Measurements from ENCODE around the gene KDM5A. TPM values are rescaled to one million over a fixed set of nuclear protein-coding genes. Genes with fewer than 3 reads are reported as not detected.

Gene KDM5A
- total and polyA plus RNA-seq, 10 of the 15 experiments (the other 5 are each of a cell fraction or from before 2014, with no cell fraction given): 9.0 to 59.9 (median 27.7) TPM

- H3K27me3 ChIP-seq (replicated peaks in 1 of 2; ENCODE audit: control insufficient read depth in 2 of 2, insufficient read depth in 2 of 2, low read length in 1 of 2): no peaks in the 10 kb centered on the region
- no peak for ATAC-seq
- DNase-seq (ENCODE audit: low read depth, low spot score): no peak
- intact Hi-C loops (cut with micrococcal nuclease; ENCODE audit: unreplicated experiment) (no loop called here), in situ Hi-C loops (cut with MboI) (no loop called here)
- FAIRE-seq: no peak
- ChIA-PET CTCF (interaction anchor here (0.5 kb wide), 1 partner anchor 19 kb away, joined by 3 read pairs; no protein-coding TSS in a partner anchor), RAD21 (ENCODE audit: unreplicated experiment) (no interaction called here), SMC1A (ENCODE audit: uncharacterized antibody, unreplicated experiment) (interaction anchor here (0.7 kb wide), 1 partner anchor 9 kb away, joined by 3 read pairs; no protein-coding TSS in a partner anchor), POLR2A (no interaction called here)
- H3K36me3 ChIP-seq (ENCODE audit: control insufficient read depth in 2 of 2, insufficient read depth in 2 of 2, low read length in 1 of 2): peaks cover 2 to 34% of the 10 kb centered on the region in 2 experiments
- H3K4me1 ChIP-seq (ENCODE audit: control insufficient read depth, insufficient read depth, low read length): no peaks in the 10 kb centered on the region
- no peak overlapping the region for H3K27ac ChIP-seq (ENCODE audit: control insufficient read depth, insufficient read depth)
- H3K4me2 ChIP-seq (ENCODE audit: control insufficient read depth, insufficient read depth): no peak overlapping the region
- no peak overlapping the region for H3K4me3 ChIP-seq
- H2AFZ ChIP-seq (ENCODE audit: control insufficient read depth, low read depth, low read length): no peak overlapping the region
- no peaks in the 10 kb centered on the region for H3K9me3 ChIP-seq (replicated peaks; ENCODE audit: control insufficient read depth, insufficient read depth, low read length)
- H3K9ac ChIP-seq (ENCODE audit: control insufficient read depth, insufficient read depth, low read length): no peak overlapping the region
- BruUV-seq (replicated peaks): no TSS peak
- no peaks in the 10 kb centered on the region for H3K79me2 ChIP-seq (ENCODE audit: control insufficient read depth, insufficient read depth, low read length)
- H4K20me1 ChIP-seq (ENCODE audit: control insufficient read depth, insufficient read depth): no peaks in the 10 kb centered on the region
- 95% methylated on average over 6 of the region's 6 CpGs for WGBS (ENCODE audit: insufficient coverage, insufficient replicate concordance, low lambda C conversion rate, missing lambda C conversion rate)
- TF ChIP-seq RELA (IDR thresholded peaks at IDR 0.05; ENCODE audit: borderline replicate concordance, partially characterized antibody) (no peak), CHD2 (IDR thresholded peaks at IDR 0.05; ENCODE audit: borderline replicate concordance, low read depth, low read length) (no peak), ZZZ3 (IDR thresholded peaks at IDR 0.05; ENCODE audit: control insufficient read depth, insufficient read length, low read depth) (no peak), IRF5 (IDR thresholded peaks at IDR 0.05; ENCODE audit: borderline replicate concordance) (no peak), RBBP5 (conservative IDR thresholded peaks at IDR 0.05) (no peak), TCF3 (IDR thresholded peaks at IDR 0.05; ENCODE audit: borderline replicate concordance, insufficient read depth, low read depth, low read length) (no peak), IRF4 (IDR thresholded peaks at IDR 0.05; ENCODE audit: low read depth, low read length) (no peak), HDAC6 (IDR thresholded peaks at IDR 0.05; ENCODE audit: unreplicated experiment) (no peak), BMI1 (IDR thresholded peaks at IDR 0.05; ENCODE audit: borderline replicate concordance) (no peak), CHD4 (IDR thresholded peaks at IDR 0.05) (no peak), NR2C2 (IDR thresholded peaks at IDR 0.05; ENCODE audit: borderline replicate concordance, control insufficient read depth, insufficient read length, low read depth) (no peak), NFIC (IDR thresholded peaks at IDR 0.05; ENCODE audit: low read depth, low read length) (no peak), CBX5 (IDR thresholded peaks at IDR 0.05; ENCODE audit: low read depth) (no peak), SMAD5 (IDR thresholded peaks at IDR 0.05; ENCODE audit: low read depth) (no peak)
- TF ChIP-seq, protein P1, sequence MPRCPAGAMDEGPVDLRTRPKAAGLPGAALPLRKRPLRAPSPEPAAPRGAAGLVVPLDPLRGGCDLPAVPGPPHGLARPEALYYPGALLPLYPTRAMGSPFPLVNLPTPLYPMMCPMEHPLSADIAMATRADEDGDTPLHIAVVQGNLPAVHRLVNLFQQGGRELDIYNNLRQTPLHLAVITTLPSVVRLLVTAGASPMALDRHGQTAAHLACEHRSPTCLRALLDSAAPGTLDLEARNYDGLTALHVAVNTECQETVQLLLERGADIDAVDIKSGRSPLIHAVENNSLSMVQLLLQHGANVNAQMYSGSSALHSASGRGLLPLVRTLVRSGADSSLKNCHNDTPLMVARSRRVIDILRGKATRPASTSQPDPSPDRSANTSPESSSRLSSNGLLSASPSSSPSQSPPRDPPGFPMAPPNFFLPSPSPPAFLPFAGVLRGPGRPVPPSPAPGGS (IDR thresholded peaks at IDR 0.05; ENCODE audit: borderline replicate concordance, insufficient read depth, low read depth, low read length, poor library complexity, severe bottlenecking): no peak
- TF ChIP-seq, protein P2, sequence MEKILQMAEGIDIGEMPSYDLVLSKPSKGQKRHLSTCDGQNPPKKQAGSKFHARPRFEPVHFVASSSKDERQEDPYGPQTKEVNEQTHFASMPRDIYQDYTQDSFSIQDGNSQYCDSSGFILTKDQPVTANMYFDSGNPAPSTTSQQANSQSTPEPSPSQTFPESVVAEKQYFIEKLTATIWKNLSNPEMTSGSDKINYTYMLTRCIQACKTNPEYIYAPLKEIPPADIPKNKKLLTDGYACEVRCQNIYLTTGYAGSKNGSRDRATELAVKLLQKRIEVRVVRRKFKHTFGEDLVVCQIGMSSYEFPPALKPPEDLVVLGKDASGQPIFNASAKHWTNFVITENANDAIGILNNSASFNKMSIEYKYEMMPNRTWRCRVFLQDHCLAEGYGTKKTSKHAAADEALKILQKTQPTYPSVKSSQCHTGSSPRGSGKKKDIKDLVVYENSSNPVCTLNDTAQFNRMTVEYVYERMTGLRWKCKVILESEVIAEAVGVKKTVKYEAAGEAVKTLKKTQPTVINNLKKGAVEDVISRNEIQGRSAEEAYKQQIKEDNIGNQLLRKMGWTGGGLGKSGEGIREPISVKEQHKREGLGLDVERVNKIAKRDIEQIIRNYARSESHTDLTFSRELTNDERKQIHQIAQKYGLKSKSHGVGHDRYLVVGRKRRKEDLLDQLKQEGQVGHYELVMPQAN (conservative IDR thresholded peaks at IDR 0.05): no peak
- TF ChIP-seq, protein P3, sequence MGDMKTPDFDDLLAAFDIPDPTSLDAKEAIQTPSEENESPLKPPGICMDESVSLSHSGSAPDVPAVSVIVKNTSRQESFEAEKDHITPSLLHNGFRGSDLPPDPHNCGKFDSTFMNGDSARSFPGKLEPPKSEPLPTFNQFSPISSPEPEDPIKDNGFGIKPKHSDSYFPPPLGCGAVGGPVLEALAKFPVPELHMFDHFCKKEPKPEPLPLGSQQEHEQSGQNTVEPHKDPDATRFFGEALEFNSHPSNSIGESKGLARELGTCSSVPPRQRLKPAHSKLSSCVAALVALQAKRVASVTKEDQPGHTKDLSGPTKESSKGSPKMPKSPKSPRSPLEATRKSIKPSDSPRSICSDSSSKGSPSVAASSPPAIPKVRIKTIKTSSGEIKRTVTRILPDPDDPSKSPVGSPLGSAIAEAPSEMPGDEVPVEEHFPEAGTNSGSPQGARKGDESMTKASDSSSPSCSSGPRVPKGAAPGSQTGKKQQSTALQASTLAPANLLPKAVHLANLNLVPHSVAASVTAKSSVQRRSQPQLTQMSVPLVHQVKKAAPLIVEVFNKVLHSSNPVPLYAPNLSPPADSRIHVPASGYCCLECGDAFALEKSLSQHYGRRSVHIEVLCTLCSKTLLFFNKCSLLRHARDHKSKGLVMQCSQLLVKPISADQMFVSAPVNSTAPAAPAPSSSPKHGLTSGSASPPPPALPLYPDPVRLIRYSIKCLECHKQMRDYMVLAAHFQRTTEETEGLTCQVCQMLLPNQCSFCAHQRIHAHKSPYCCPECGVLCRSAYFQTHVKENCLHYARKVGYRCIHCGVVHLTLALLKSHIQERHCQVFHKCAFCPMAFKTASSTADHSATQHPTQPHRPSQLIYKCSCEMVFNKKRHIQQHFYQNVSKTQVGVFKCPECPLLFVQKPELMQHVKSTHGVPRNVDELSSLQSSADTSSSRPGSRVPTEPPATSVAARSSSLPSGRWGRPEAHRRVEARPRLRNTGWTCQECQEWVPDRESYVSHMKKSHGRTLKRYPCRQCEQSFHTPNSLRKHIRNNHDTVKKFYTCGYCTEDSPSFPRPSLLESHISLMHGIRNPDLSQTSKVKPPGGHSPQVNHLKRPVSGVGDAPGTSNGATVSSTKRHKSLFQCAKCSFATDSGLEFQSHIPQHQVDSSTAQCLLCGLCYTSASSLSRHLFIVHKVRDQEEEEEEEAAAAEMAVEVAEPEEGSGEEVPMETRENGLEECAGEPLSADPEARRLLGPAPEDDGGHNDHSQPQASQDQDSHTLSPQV (IDR thresholded peaks at IDR 0.05): no peak
Observed at GRCh38 chr12:337039-337438, 52.1 kb downstream of the KDM5A start.
